ENCODE data around the gene HOTAIR.
A peak's percentile ranks its signal among the peaks of the same experiment; 100 is the strongest.

HOTAIR gene

DNA sequence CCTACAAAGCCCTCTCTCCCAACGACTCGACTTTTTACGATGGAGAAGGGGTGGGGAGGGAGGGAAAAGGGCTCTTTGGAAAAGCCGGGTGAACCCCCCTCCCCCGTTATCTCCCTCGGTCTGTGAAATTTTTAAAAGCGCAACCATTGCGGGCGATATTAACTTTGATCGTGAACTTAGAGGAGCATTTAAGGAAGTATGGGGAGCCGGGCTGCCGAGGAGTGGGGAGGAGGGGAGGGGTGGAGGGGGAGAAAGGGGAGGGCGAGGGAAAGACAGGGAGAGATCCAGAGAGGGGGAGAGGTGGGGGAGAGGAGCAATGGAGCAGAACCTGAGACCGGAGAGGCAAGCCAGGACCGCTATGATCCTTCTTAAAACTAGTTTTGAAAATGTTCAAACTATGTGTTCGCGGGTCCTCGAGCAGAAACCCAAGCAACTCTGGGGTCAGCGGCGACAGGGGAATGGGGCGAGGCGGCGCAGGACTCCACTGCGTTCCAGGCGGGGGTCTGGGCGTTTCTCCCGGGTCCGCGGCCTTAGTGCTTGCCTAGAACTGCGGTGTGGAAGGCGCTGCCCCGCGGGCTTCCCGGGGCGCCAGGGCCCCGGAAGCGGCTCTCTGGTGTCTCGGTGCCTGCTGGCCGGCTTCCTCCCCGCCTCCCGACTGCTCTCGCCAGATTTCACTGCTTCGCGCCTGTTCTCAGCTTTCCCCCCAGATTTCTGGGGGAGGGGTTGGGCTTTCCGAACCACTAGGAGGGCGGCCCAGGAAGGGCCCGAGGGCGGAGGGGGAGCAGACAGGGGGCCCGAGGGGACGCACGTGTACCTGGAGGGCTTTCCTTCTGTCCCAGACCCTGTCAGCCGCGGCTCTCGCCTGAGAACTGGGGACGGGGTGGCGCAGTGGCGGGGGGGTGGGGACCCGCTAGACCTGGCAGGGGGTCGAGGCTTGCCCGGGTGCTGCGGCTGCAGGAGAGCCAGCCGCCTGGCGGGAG, at the start of gene HOTAIR:
Gene HOTAIR (minus strand): TSS at position 871 of the 980 bp plus-strand sequence.
- no peak for DNase-seq

DNA sequence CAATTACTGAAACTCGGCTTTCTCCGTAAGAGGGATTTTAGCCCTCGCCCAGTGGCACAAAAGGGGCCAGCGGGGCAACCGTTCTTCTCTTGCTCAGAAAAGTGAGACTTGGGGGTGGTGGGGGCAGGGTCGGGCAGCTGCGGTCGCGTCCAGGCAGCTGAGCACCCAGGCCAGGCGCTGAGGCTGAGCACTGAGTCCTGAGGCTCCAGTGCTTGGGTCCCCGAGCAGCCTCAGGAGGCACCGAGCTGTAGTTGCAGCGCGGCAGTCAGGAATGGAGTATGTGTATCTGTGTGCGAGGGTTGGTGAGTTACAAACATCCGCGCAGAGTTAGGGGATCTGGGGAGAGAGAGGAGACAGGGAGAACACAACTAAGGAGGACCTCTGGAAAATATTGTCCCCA, 49.4 kb upstream of the HOTAIR start:
- no peak for DNase-seq

DNA sequence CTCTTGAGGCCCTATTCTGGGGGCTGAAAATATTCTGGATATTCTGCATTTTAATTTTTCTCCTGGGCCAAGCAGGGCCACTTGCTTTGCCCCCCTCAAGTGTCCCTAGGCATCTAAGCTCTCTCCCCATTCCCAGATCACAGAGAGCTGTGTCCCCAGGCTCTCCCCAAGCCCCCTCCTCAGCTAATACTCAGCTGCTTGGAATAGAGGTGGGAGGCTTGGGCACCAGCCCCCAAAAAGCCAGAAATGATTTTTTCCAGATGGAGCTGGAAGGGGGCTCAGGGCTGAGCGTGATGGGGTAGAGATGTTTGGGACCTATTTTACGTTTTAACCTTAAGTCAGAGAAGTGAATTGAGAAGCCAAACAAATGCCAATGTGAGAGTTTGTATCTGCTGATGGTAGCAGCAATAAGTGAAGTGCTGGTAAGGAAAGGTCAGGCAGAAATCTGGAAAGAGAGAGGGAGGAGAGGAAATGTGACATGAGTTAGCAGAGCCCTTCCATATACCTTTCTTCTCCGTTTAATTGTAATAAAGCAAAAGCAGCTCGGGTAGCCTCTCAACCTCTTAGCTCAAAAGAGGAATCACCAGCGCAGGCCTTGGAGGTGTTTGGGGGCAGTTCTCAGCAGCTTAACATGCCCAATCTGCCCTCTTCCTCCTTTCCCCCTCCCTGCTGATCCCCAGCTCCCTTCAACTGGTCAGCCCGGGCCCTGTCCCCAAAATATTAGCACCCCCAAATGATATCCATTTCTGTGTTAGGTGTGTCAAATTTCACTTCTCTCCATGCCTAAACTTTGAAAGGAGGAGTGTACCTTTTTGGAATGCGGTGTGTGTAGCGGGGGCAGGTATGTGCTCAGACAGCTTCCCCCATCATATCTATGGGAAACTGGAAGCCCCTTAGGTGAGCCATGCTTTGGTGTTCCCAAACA, 48.5 kb upstream of the HOTAIR start:
- no peak for DNase-seq

DNA sequence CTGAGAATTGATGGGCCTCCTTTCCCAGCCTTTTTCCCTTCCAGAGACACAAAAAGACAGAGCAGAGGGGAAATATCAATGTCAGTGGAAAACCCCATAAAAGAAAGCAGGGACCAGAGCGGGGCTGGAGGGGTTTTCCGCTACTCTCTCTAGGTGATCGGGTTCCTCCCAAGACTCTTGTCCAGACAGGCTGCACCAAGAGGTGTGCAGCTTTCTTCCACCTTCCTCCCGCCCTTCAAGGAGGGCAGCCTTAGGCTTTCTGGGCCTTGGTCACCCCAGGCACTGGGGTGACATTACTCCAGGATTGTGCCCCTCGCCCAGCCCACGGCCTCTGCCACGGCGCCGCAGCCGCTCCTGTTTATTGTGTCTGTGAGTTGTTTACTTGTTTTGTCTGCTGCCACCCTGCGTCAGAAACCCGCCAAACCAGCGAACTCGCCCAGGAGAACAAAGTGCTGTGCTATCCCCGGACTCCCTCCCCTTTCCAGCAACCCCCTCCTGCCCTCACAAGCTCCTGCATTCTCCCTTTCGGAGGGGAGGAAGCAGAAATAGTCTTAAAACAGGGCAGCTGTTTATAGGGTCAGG, 46.8 kb upstream of the HOTAIR start:
- no peak for DNase-seq

DNA sequence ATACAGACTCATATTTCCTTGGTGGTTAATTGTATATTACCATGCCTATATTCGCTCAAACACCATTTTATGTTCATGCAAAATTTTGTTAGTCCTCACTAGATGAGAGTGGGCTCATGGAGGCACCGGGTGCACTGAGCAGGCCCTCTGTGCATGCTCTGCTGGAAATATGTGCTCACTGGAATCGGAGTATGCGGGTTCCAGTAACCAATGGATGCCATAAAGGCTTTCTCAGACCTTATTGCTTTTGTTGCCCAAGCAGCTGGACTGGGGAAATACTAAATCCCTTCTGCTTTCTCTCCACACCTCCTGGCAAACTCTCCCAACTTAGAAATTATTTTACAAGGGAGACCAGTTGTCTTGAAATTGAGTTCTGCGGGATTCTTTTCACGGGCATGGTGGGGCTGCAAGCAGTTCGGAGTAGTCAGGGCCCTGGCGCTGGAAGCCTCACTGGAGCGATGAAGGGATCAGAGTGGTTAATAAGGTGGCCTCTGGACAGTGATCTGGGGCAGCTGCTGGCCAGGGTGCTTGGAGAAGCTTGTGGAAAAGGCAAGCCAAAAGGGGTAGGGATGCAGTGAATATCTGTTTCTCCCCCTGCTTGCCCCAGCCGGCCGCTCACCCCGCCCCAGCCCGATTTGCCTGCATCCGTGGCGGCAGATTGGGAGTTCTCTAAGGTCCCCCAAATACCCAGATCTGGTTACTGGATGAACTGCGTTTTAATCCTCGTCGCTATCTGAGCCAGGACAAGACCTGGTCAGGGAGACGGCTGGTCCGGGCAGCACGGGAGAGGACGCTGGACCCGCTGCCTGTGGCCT, 46.0 kb upstream of the HOTAIR start:
- DNase-seq = no peak

DNA sequence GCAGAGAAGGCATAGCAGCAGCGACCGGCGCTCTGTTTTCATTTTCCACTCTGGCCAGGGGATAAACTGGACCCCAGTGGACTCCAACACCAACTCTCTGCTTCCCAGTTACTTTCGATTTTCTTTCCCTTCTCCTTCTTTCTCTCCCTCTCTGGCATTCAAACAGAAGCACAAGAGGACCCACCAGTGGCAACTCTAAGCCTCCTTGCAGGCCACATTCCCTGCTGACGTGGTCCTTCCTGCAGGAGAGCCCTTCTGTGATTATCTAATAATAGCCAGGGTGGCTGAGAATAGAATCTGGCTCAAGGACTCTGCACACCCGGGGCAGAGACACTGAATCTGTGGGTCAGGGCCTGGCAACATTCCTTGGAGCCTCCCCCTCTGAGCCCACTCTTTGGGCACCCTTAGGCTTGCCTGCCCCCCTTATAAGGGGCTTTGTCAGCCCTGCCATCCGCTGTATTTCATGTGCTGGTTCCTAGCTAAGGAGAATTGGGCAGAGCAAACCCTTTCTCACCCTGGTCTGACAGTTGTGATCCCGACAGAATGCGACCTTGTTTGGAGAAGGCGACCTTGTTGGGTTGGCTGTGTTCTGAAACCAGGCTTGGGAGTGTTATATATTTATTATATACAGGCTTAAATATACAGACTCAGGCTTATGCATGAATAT, 45.3 kb upstream of the HOTAIR start:
- DNase-seq = no peak

DNA sequence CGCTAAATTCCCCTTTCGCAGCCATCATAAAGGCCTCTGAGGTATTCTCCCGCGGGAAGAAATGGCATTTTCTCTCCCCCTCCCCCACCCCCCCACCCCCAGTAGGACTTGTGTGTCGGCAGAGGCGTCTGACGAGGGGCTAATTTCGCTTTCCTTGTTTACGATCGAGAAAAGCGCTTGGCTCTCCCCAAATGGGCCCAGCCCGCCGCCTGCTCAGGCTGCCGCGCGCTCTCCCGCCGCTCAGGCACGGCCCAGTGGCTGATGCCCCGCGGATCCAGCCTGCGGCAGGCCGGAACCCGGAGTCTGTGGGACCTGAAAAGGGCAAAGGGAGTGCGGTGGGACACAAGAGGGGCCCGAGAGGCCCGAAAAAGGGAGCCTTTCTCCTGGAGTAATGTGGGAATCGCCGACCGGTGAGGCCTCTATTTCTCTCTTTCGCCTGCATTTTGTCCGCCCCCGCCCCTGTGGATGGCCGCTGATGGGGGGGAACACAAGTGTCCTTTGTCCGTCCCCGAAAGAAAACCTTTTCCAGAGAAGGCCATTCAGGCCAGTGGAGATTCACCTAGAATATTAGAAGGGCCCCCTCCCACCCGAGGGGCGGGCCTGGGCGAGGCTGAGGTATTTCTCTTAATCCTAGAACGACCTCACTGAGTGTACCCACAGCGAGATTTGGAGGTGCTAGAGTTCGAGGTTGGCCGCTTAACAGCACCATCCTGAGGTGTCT, 44.5 kb upstream of the HOTAIR start:
- no peak for DNase-seq

DNA sequence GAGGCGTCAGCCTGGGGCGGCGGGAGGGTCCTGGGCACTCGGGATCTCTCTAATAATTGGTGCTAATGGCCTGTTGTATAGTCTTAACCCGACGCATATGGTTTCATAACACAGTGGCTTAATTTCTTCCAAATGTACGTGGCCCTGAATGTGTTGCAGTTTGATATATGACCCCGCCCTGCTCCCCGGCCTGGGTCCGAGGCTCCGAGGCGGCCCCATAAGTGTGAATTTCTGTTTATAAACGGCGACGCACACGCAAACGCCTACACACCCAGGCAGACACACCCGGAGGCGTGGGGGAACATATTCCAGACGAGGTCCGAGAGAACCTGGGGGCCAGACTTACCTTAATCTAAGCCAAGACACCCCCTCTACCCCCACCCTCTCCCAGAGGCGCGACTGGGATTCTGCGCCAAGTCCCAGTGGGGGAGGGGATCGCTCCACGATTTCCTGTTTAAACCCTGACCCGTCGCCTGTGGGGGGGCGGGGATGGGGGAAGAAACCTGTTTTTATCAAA, 43.8 kb upstream of the HOTAIR start:
- no peak for DNase-seq

DNA sequence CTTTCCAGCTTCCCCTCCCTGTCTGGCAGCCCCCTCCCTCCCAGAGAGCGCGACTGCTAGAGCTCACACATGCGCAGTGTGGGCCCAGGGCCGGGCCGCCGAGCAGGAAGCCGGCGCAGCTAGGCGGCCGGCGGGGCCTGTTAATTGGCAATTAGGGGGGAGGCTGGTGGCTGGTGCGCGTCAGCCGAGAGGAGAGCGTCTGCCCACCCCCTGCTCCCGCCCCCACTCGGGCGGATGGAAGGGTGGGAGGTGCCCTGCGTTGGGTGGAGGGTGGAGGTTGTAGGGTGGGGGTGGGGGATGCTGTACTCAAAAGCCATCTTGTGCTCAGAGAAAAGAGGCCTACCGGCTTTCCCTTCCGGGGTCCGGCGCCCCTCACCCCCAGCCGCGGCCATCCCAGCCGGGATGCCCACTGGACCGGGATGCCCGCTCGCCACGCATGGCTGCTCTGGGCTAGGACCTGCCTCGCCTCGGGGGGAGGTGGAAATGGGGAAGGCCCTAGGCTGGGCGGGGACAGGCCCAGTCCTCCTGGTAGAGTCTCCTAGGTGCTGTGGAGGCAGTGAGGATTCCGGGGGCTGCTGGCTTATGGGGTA, 43.2 kb upstream of the HOTAIR start:
- DNase-seq = peak; percentile 74

DNA sequence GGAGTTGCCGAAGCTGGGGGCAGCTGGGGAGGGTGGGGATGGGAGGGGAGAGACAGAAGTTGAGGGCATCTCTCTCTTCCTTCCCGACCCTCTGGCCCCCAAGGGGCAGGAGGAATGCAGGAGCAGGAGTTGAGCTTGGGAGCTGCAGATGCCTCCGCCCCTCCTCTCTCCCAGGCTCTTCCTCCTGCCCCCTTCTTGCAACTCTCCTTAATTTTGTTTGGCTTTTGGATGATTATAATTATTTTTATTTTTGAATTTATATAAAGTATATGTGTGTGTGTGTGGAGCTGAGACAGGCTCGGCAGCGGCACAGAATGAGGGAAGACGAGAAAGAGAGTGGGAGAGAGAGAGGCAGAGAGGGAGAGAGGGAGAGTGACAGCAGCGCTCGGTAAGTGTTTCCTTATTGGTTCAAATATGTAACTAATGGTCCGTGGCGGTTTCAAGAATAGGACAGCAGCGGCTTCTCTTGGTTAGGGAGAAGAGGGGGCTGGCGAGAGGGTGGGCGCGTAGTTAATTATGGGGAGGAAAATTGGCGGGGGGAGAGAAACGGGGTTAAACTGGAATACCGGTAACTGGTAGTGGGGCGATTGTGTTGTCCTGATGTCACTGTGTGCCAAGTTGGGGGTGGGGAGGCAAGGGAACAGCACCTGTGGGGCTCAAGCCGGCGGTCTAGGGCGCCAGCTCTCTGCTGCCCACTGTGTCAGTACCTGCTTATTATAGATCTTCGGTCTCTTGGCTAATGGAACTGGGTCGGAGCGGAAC, 42.5 kb upstream of the HOTAIR start:
- DNase-seq = peak; percentile 49

DNA sequence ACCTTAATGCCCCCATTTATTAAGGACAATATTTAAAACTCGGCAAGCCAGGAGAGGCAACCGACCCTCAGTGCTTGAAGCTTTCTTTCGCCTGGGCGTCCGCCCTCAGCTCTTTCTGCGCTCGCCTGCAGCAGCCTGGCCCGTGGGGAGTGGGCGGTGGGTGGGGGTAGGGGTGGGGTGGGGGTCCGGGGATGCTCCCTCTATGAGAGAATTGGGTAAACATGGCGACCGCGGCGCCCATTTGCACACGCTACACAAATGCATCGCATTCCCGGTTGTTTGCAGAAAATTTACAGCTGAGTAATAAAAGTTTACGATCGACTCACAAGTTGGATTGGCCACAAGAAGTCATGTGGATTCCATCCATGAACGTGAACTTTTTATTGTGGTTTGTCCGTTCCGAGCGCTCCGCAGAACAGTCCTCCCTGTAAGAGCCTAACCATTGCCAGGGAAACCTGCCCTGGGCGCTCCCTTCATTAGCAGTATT, 41.8 kb upstream of the HOTAIR start:
- peak; percentile 57 for DNase-seq

DNA sequence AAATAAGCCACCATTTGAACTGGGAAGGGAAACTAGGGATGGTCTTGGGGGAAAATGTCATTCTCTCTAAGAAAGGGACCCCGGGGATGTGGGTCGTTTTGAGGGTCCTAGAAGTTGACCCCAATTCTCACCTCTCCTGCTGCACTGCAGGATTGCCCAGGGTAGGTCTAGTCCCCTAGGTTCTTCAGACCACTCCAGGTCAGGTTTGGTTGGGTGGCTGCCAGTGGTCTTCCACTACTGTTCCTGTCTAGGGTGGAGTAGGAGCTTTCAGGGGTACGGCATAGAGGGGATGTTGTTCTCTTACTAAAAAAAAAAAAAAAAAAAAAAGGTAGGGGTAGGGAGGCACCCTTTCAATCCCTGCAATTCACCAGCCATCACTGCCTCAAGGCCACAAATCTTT, 41.3 kb upstream of the HOTAIR start:
- DNase-seq = no peak

DNA sequence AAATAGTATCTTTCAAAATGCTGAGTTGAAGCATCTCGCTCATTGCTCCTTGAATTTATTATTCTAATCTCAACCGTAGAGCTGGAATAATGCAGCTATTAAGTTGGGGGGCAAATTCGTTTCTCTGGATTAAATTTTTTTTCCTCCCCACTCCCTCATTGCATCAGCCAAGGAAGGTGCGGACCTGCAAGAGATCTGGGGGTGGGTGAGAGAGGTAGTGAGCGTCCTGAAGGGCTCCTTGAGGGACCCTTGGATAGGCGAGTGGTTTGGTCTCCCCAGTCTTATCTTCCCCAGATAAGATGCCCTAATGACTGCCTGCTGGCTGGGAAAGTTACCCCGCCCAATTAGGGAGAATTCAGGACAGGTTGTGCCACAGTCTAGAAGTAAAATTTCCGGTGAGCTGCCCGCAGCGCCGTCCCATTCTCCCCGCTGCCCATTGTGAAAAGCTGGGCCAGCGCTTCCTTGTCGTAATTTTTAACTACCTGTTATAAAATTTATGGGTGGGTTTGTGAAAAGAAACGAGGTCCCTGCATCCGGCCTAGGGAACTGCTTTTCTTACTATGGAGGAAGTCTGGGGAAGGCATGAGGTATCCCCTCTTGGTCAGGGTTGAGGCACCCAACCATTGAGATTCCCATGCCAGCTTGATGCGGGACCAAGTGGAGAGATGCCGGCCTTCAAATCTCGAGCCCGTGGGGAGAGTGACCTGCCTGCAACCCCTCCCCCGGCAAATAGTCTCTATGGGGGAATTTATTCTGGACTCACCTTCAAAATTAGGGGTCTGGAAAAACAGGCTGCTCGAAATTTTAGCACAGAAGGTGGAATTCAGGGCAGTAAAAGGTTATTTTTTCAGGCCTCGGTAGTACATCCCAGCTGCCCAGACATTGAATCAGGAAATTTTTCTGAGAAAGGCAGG, 40.5 kb upstream of the HOTAIR start:
- no peak for DNase-seq

DNA sequence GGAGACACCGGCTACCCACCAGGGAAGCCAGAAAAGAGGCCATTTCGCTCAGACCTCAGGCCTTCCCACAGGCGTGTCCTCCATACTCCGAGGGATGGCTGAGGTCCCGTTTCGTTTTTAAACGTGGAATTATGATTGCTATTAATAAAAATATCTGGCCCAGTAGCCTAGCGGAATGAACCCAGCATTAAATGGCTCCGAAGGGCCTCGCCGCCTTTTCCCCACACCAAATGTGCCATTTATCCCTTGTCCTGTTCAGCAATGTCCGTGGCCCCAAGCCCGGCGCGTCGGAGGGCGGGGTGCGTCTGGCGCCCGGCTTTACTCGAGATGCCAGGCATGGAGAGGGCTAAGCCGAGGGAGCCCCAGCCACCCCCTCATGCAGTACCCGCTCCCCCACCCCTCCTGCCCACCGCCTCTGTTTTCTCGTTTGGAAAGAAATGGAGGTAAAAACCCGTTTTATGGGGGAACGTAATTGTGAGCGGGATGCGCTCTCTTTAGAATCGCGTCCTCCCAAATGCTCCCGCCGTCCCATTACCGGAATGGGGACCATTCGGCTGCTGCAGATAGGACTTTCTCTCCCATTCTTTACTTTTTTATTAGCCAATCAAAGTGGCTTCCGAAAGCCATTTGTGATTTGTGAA, 39.7 kb upstream of the HOTAIR start:
- DNase-seq = no peak

DNA sequence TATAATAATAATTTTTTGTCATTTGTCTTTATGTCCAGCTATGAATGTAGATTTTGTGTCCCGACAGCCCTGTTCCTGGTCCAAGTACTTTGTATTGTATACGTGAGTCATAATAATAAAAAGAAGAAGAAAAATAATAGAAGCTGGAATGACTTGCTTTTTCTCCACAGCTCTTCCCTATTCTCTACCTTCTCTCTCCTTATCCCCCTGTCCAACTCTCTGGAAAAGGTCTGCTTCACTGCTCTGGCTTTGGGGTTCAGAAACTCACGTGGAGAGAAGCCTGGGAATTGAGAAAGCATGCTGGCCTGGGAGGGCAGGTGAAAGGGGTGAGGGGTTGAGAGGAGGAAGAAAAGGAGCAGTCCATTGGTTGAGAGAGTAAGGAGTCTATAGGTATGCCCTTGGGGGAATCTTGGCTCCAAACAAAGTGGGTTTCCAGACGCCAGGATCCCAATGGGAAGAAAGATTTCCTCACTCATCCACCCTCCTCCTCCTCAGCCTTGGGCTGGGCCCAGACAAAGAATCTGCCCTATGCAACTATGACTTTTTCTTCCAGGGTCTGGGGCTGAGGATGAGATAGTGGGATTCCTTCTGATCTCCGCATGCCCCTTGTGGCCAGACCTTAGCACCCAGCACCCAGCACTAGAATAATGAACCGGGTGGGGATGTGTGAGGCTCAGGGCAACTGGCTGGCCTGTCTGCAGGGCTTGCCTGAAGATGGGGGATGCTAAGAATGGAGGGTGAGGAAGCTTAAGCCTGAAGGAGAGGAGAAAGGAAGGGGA, 38.1 kb upstream of the HOTAIR start:
- no peak for DNase-seq

DNA sequence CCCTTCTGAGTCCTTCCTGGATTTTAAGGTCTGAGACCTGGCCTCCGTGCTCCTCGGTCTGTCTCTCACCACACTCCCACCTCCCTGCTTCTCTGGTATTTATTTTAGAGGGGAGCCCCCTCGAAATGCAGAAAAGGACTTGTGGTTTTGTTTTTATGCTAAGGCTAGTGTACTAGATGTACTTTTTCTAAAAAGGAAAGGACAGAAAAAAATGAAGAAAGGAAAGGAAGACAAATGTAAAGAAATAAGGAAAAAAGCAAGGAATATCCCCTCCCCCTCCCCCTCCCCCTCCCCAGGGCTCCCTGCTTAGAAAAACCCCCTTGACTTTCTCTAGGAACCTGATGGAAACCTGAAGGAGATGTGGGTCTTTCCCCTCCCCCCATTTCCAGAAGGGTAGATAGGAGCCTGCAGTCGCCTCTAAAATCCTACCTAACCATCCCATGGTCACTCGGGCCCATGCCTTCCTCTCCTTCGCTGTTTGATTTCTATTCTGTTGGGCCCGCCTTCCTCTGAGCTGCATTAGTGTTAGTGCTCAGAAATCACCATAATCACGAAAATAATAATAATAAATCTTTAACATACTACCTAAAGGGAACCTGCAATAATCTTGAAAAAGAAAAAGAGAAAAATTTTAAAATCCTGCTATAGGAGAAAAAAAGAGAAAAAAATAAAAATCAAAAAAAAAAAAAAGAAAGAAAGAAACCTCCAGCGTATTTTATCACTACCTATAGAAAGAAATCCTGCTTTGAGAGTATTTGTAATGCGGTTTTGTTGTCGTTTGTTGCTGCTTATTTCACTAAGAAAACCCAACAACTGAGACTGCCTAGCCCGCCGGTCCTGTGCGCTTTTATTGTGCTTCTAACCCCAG, 37.1 kb upstream of the HOTAIR start:
- DNase-seq = no peak
